H1 (cell line): Measurements from ENCODE around the gene ZNF805. TPM values are rescaled to one million over a fixed set of nuclear protein-coding genes. Genes with fewer than 3 reads are reported as not detected.

ENCODE experiments used
- BRCA1 ChIP-seq: IDR thresholded peaks from 2 replicates; pipeline ENCODE4 v1.6.1; 2012; ENCODE audit warnings: low read depth, low read length, improper control_type of control experiment
- GABPA ChIP-seq: IDR thresholded peaks from 2 replicates; pipeline ENCODE4 v1.6.1; 2011; ENCODE audit warnings: mild to moderate bottlenecking, low read length, moderate library complexity, borderline replicate concordance; ENCODE audit not compliant: insufficient read depth
- HDAC6 ChIP-seq: IDR thresholded peaks from one replicate; pipeline ENCODE4 v1.7.1; 2012; ENCODE audit warnings: low read depth, mild to moderate bottlenecking, inconsistent platforms, low read length, moderate library complexity
- KDM4A ChIP-seq: IDR thresholded peaks from one replicate; pipeline ENCODE4 v1.7.1; 2012; ENCODE audit warnings: low read depth, mild to moderate bottlenecking, moderate library complexity, low read length, inconsistent platforms; ENCODE audit not compliant: severe bottlenecking
- POU5F1 ChIP-seq: IDR thresholded peaks from 2 replicates; pipeline ENCODE4 v1.6.1; 2011; ENCODE audit warnings: low read depth, mild to moderate bottlenecking, low read length, moderate library complexity
- RBBP5 ChIP-seq: IDR thresholded peaks from 2 replicates; pipeline ENCODE4 v1.7.1; 2012; ENCODE audit warnings: low read depth, mild to moderate bottlenecking, inconsistent platforms, low read length, moderate library complexity, borderline replicate concordance
- SAP30 ChIP-seq: fragments of 300-600 bp; sonication (generic); IDR thresholded peaks from 2 replicates; pipeline ENCODE4 v1.7.1; 2012; ENCODE audit warnings: low read length, moderate library complexity, mild to moderate bottlenecking, inconsistent platforms; ENCODE audit not compliant: insufficient read depth, insufficient replicate concordance
- SIN3A ChIP-seq, 2 experiments: IDR thresholded peaks in 1 of 2; conservative IDR thresholded peaks in 1 of 2; 2 replicates each; pipeline ENCODE4 v1.6.1; 2011 to 2012; ENCODE audit warnings: low read length in 2 of 2, improper control_type of control experiment in 1 of 2, low read depth in 1 of 2, mild to moderate bottlenecking in 1 of 2
- SIRT6 ChIP-seq: IDR thresholded peaks from one replicate; pipeline ENCODE4 v1.7.1; 2012; ENCODE audit warnings: low read length, inconsistent platforms
- SIX5 ChIP-seq: IDR thresholded peaks from 2 replicates; pipeline ENCODE4 v1.6.1; 2011; ENCODE audit warnings: mild to moderate bottlenecking, low read depth, low read length
- SRF ChIP-seq: IDR thresholded peaks from 2 replicates; pipeline ENCODE4 v1.6.1; 2011; ENCODE audit warnings: mild to moderate bottlenecking, low read depth, low read length, moderate library complexity
- TBP ChIP-seq: IDR thresholded peaks from 2 replicates; pipeline ENCODE4 v1.6.1; 2011; ENCODE audit warnings: low read depth, low read length, improper control_type of control experiment
- YY1 ChIP-seq: IDR thresholded peaks from 2 replicates; pipeline ENCODE4 v1.6.1; 2011; ENCODE audit warnings: low read depth, mild to moderate bottlenecking, low read length
- polyA plus RNA-seq, 7 experiments: library from polyadenylated mRNA; depleted of rRNA in 3 of 7; stranded (reverse) in 5 of 7; unstranded in 2 of 7; fragments of >200 nt in 5 of 7; fragments of 200-250 nt in 2 of 7; gene quantifications; 1 replicate in 5 of 7; 2 replicates in 1 of 7; 4 replicates in 1 of 7; pipeline versions ENCODE4 v1.2.1 to v1.2.3, GENCODE V29; 2011 to 2013; ENCODE audit warnings: missing spikeins in 2 of 7, mixed read lengths in 2 of 7
- total RNA-seq: library from RNA; stranded (reverse); fragmentation: NEBNext Ultra II Directional; extraction: Animal tissue kit (Norgen Biotek cat#: 25700); gene quantifications from 2 replicates; pipeline ENCODE4 v1.2.1, GENCODE V29; 2021

ZNF805 gene
- total and polyA plus RNA-seq, 2 of the 8 experiments (the other 6 are each of a cell fraction or from before 2014, with no cell fraction given), result 2.3 to 14.8 TPM

- TF ChIP-seq SIX5 (peak; percentile 53), SIRT6 (no peak), HDAC6 (no peak), SRF (peak; percentile 53), SAP30 (no peak), YY1 (no peak), GABPA (peak; percentile 91), RBBP5 (no peak; the same call in 1 of the 2 replicates), BRCA1 (no peak), POU5F1 (no peak), SIN3A (conservative IDR thresholded peaks at IDR 0.05 in 1 of 2, IDR thresholded peaks at IDR 0.05 in 1 of 2; ENCODE audit: low read depth in 1 of 2, low read length in 2 of 2) (peak in 1 of 2 experiments; percentile 84; a peak in 1 of 4 replicates), TBP (peak; percentile 74), KDM4A (peak; percentile 79)
These were observed 39.9 kb downstream of the ZNF805 start, which contains the start of gene ZNF460 (continued) for GRCh38 chr19:57280165-57280961.
